NCI-H2196 treated with DMSO at 0.1 percent for 48 hours (cell line): Measurements from ENCODE around the gene ZNF460.

Experiments
- DNase-seq: peaks from one replicate; lab custom pipeline; 2025; ENCODE audit not compliant: unreplicated experiment; lab: John Stamatoyannopoulos, UW

The ZNF460 gene

DNA sequence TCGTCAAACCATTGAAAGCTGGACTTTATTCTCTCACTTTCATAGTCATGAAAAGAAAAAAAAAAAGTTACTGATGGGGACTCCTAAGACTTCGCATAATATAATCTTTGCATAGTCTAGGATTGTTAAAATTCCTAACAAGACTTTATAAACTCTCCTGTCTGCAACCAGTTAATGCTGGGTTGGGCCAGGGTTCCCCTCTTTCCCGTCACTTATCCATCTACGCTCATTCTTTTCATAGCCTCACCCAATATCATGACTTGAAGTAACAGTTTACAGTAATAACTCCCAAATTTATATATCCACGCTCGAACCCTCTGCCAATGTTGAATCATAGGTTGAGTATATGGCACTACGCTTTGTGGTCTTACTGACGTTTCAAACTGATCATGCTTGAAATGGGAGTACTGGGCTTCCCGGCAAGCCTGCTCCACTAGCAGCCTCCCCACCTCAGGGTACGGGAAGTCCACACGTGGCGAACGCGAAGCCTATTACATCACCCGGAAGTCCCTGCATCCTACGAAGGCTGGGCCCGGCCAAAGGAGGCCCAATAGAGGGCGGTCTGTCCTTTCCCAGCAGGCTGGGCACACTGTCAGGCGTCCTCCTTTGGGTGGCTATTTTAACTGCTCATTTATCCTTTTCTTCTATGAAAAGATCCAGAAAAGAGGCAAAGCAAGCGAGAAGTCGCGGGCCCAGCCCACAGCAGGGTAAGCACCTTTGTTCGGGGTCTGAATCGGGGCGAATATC is 694 bp upstream of the ZNF460 start:
- peak; percentile 93 for DNase-seq

DNA sequence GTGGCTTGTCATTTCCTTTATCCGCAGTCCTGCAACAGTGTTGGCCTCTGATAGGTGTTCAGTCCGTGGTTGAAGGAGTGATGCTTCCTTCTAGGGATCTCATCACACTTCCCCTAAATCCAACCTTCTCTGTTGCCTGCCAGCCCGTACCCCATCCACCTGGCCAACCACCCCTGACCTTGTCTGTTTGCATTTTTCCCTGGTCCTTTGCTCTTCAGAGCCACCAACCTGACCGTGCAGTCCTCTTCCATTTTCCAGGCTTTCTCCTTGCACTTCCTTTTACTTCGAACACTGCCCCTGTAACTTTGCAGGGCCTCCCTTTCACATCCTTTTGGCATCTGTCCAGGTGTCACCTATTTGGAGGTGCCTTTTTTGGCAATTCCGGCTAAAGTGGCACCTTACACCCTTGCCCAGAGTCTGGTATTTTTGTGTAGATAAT is 696 bp downstream of the ZNF460 start:
- DNase-seq: no peak

DNA sequence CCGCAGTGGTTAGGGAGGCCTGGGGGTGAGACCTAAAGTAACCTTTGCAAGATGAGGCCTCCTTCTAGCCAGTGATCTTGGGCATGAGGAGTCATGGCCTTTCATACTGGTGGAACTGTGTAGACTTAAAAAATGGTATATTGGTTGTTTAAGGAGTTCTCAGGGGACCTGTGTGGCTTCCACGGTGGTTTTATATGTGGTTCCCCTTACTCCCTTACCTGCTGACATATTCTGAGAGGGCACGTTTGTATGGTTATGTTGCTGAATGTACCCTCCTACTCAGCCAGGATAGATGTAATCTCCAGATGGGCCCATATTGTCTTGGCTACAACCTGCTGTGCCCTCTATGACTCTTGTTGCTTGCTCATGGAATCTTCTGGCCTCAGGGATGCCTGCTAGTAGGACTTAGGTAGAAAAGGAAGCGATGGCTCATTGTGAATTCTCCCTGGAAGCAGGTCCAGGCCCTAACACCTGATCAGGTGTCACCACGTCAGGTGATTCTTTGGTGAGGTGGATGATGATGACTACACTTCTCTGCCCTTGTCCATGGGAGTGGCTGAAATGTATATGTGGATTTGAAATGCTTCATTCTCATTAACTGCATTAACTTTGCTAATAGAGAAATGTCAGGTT is 1.8 kb downstream of the ZNF460 start:
- no peak for DNase-seq

DNA sequence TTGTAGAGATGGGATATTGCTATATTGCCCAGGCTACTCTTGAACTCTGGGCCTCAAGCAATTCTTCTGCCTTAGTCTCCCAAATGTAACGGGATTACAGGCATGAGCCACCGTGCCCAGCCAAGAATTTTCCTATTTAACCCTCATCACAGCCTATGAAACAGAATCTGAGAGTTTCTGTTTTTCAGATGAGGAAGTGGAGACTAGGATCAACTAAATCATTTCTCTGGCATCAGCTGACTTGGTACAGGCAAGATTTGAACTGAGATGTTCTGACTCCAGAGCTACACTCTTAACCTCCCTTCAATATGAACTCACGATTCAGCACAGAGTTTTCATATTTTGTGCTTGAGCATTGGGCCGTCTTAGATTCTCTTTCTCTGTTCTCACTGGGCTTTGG is 8.1 kb downstream of the ZNF460 start:
- DNase-seq: no peak

DNA sequence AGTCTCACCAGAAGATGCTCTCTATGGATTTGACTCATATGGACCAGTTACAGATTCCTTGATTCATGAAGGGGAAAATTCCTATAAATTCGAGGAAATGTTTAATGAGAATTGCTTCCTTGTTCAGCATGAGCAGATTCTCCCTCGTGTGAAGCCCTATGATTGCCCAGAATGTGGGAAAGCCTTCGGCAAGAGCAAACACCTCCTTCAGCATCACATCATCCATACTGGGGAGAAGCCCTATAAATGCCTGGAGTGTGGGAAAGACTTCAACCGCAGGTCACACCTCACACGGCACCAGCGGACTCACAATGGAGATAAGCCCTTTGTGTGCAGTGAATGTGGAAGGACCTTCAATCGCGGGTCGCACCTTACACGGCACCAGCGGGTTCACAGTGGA is 10.7 kb downstream of the ZNF460 start:
- DNase-seq: no peak

DNA sequence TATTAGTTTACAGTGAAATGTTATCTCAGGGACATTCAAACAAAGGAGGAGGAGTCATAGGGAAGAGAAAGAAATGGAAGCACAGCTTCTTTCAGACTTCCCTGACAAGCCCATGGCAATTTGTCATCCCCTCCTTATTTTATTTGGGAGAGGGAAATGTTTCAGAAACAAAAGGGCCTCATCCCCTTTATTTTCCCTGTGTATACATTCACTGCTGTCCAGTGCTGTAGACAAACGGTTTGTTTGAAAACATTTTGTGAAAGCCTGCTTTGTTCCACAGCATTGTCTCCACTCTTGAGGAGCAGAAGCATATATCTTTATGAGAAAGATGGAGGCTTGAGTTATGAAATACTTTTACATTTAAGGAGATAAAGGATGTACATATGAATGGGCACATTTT is 12.3 kb downstream of the ZNF460 start:
- no peak for DNase-seq

DNA sequence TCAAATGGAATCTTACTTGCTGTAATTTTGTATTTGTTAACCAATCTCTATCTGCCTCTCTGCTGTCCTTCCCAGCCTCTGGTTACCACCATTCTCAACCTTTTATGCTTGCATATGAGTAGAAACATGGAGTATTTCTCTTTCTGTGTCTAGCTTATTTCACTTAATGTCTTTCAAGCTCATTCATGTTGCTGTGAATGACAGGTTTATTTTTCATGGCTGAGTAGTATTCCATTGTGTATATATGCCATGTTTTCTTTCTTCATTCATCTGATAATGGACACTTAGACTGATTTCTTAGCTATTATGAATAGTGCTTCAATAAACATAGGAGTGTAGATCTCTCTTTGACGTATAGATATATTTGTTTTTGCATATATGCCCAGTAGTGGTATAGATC is 13.4 kb downstream of the ZNF460 start:
- DNase-seq: no peak

DNA sequence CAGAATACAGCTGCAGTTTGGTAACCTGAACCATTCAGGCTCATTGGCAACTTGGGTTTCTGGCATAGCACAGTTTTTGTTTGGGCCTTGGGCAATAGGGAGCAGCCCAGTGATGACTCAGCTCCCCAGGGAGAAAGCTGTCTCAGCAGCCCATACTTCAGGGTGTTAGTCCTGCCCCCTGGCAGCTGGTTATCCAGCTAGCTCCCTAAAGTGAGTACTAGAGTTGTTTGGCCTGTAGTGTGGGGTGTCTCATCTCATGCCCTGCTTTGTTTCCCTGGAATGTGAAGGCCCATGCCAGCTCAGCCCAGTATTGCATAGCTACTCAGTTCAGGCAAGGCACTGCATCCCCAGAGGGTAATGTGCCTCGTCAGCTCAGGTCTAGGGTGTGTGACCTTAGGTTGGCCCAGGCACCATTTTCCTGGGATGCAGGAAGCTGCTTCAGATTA is 21.8 kb downstream of the ZNF460 start:
- no peak for DNase-seq

DNA sequence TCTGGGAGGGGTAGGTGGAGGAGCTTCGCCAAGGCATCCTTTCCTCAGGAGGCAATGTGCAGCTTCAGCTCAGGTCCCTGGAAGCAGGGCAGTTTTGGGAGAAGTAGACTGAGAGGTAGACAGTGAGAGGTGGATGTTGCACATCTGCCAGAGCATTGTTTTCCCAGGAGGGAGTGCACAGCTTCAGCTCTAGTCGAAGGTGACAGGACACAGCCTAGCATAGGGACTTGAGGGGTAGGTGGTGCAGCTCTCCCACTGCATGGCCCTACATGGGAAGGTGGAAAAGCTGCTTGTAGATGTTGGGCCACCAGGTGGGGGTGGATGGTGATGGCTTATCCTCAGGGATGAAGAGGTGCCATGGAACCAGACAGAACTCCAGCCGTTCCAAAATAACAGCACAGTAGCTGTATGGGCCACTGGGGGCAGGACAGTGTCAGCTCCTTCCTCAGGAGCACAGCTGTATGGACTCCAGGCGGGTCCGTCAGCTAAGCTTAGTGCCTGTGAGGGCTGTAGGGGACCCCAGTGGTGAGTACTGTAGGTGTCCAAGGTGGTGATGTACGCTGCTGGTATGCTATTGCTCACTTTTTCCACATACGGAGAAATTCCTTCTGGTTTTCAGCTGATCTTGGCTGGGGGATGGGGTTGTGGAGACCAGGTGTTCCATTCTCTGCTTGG is 22.6 kb downstream of the ZNF460 start:
- no peak for DNase-seq

DNA sequence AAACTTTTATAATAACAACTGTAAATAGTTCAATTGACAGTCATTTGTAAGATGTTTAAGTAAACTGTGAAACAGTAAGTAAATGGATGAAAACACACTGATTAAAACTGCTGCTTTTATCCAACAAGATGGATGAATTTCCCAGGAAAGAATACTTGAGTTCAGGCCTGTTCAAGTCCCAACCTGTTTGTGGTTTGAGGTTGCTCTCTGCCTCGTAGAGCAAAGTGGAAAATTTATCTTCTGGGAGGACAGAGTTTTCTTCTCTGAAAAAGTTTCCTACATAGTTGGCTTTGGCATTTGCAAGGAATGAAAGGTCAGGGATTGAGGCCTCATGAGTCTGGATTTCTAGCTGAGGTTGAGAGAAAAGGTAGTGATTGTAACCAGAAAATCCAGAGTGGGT is 24.8 kb downstream of the ZNF460 start:
- DNase-seq: no peak

DNA sequence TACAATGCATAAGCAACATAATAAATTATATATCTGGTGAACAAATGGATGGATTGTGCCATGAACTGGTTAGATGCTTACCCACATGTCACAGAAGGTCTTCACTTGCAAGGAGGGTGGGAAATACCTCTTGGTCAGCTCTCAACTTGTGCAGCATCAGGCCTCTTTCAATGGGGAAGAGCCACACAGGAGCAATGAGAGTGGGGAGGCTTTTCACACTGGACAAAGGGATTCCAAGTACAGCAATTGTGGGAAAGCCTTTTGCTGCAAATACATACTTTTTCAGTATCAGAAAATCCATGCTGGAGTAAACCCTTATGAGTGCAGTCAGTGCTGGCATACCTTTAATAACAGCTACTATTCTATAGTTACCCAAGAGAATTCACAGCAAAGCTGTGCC is 28.2 kb downstream of the ZNF460 start:
- DNase-seq: no peak

DNA sequence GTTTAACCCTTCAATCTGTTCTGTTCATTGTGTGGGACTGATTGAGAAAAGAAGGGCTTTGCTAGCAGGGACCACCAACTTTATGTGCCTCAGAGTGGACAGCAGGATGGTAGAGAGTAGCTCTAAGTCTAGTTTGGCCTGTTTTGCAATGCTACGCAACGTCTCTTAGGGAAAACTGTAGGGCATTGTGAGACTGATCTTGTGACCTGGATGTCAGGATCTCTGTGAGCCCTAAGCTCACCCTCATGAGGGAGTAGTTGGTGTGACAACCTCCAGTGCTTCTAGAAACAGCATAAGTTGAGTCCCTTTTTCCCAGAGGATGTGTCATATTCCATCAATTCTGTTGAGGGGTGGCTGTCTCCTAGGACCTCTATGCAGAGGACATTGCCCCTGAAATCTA is 30.5 kb downstream of the ZNF460 start:
- no peak for DNase-seq

DNA sequence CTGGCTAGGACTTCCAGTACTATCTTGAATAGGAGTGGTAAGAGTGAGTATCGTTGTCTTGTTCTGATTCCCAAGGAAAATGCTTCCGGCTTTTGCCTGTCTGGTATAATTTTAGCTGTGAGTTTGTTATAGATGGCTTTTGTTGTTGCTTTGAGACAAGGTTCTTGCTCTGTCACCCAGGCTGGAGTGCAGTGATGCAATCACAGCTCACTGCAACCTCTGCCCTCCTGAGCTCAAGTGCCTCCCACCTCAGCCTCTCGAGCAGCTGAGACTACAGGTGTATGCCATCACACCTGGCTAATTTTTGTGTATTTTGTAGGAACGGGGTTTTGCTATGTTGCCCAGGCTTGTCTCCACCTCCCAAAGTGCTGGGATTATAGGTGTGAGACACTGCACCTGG is 33.9 kb downstream of the ZNF460 start:
- no peak for DNase-seq

DNA sequence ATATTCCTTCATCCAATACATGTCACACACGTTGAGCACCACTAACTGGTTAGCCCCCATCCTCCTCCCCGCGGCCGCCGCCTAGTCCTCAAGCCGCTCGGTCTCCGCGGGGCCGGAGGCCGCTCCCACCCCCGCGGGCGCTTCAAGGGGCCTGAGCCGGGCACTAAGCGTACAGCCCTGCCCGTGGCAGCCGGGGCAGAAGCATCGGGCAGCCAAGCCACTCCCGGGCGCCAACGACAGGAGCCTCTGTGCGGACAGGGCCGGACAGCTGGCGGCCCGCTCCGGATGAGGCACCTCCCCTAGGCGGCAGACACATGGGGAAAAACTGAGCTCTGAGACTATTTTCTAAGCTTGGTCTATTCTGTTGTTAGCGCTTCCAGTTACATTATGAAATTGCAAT is 37.2 kb downstream of the ZNF460 start:
- no peak for DNase-seq

DNA sequence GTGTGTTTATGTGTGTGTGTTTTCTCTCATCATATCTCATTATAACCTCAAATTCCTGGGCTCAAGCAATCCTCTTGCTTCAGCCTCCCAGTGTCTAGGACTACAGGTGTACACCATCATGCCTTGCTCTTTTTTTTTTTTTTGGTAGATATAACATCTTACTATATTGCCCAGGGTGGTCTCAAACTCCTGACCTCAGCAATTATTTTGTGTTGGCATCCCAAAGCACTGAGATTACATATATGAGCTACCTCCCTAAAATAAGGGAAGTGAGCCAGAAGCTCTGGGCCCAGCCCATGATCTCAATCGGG is 39.5 kb downstream of the ZNF460 start:
- DNase-seq: no peak

DNA sequence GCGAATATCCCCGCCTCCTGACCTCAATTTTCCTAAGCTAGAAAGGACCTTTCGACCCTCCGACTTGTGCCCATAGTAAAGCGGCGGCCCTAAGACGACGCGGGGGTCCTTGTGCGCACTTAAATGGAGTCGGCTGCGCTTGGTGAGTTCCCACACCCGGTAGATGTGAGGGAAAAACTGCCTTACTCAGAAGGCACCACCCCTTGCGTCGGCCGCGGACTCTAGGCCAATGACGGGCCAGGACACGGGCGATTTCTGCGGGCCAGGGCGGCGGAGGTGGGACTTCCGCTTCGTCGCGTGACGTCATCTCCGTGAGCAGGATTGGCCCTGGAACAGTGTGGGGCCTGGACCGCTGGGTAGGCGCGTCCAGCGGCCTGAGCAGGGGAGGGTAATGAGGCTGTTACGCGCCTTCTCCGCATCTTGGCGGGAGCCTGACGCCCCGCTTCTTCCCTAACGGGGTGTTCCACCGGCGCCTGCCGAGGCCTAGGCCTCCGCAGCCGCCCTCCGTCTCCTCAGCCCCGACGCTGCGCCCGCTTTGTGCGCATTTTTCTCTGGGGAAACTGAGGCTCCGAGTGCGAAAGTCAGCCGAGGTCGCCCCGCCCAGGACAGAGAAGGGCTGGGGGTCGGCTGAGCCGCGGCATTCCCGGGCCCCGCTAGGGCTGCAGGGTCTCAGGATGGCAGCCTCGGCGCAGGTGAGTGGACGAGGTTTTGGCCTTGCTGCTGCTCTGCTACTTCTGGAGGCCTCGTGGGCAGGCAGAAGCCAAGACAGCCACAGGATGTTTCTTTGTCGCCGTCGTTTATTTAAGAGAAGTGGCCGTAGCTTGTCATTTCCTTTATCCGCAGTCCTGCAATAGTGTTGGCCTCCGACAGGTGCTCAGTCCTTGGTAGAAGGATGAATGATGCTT is 40.1 kb downstream of the ZNF460 start, which contains the start of gene ZNF543:
Gene ZNF543, plus strand, starts transcription at position 293 of the 905 bp plus-strand sequence. Its CDS starts 382 bp downstream, at position 675.
- DNase-seq: peak; percentile 85

DNA sequence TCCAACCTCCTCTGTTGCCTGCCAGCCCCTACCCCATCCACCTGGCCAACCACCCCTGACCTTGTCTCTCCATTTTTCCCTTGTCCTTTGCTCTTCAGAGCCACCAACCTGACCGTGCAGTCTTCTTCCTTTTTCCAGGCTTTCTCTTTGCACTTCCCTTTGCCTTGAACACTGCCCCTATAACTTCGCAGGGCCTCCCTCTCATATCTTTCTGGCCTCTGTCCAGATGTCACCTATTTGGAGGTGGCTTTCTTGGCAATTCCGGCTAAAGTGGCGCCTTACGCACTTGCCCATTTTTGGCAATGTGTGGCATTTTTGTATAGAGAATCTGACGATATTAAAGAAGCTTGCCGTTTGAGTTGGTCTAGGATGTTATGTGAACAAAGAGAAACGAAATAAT is 40.8 kb downstream of the ZNF460 start:
- DNase-seq: no peak

DNA sequence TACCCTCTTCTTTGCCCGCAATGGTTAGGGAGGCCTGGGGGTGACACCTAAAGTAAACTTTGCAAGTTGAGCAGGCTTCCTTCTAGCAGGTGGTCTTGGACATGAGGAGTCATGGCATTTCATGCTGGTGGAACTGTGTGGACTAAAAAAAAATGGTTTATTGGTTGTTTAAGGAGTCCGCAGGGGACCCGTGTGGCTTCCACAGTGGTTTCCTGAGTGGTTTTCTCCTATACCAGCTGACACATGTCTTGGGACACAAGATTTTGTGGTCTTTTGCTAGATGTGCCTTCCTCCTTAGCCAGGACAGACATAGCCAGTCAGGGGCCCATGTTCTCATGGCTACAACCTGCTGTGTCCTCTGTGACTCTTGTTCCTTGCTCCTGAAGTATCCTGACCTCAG is 41.5 kb downstream of the ZNF460 start:
- DNase-seq: no peak

DNA sequence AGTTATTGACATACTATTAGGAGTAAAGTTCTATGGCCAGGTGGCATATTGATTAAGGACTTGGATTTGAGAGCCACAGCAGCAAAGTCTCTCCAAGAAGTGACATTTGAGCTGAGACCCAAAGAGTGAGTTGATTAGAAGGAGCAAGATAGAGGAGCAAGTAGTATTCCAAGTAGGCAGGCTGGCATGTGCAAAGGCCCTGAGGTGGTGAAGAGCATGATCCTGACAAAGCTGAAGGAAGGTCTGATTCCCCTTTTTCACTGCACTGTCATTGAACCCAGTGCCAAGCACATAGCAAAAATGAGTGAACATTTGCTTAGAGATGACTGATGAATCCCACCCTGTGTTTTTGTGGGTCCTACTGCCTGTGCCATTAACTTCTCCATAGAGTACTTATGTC is 44.7 kb downstream of the ZNF460 start:
- DNase-seq: no peak

DNA sequence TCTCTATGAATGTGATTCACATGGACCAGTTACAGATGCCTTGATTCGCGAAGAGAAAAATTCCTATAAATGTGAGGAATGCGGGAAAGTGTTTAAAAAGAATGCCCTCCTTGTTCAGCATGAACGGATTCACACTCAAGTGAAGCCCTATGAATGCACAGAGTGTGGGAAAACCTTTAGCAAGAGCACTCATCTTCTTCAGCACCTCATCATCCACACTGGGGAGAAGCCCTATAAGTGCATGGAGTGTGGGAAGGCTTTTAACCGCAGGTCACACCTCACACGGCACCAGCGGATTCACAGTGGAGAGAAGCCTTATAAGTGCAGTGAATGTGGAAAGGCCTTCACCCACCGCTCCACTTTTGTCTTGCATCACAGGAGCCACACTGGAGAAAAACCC is 47.7 kb downstream of the ZNF460 start:
- DNase-seq: no peak

DNA sequence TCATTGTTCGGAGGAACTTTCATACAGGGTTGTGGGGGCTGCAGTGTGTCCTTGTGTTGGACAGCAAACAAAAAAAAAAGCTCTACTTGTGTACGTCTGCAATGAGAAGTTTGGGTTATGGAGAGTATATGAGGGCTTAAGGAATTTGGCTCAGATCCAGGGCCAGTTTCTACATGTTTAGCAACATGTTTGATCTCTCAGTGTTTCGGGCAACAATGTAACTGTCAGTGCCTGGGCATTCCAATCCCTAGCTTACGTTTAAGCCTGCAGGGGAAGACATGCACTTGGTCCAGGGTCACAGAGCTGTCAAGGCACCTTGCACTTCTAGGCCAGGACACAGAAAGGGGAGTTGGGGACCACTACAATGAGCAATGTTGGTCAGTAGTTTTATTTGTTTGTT is 53.9 kb downstream of the ZNF460 start:
- DNase-seq: no peak
